Body of pancreas (tissue), 4 donors: ENCODE data around the gene PAQR8.

Experiments used
- POLR2A ChIP-seq, 3 donors: fragments of 450-650 bp; IDR thresholded peaks; one replicate each; pipeline ENCODE4 v1.6.1; 2016; ENCODE audit warnings: antibody characterized with exemption in 3 of 3, mild to moderate bottlenecking in 2 of 3
- TF ChIP-seq, protein P1 (sequence below), 7 experiments: fragments of 450-650 bp in 4 of 7; fragments of 200-600 bp in 3 of 7; sonication (generic) in 3 of 7; IDR thresholded peaks; one replicate each; pipeline ENCODE4 v1.5.1; 2016 to 2019; ENCODE audit warnings: antibody characterized with exemption in 7 of 7

- TF ChIP-seq POLR2A (IDR thresholded peaks at IDR 0.05), result no peak
- TF ChIP-seq, protein P1, sequence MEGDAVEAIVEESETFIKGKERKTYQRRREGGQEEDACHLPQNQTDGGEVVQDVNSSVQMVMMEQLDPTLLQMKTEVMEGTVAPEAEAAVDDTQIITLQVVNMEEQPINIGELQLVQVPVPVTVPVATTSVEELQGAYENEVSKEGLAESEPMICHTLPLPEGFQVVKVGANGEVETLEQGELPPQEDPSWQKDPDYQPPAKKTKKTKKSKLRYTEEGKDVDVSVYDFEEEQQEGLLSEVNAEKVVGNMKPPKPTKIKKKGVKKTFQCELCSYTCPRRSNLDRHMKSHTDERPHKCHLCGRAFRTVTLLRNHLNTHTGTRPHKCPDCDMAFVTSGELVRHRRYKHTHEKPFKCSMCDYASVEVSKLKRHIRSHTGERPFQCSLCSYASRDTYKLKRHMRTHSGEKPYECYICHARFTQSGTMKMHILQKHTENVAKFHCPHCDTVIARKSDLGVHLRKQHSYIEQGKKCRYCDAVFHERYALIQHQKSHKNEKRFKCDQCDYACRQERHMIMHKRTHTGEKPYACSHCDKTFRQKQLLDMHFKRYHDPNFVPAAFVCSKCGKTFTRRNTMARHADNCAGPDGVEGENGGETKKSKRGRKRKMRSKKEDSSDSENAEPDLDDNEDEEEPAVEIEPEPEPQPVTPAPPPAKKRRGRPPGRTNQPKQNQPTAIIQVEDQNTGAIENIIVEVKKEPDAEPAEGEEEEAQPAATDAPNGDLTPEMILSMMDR (IDR thresholded peaks at IDR 0.05), result no peak
Observed at GRCh38 chr6:52373151-52373690, 11.3 kb downstream of the PAQR8 start.
